GM18858 (cell line): ENCODE results near the gene ABHD15.

Experiments used
- ATAC-seq: cut with Tn5 transposase; IDR thresholded peaks from one replicate; pipeline ENCODE4 v1.9.1; 2021; ENCODE audit not compliant: unreplicated experiment

Gene ABHD15

DNA sequence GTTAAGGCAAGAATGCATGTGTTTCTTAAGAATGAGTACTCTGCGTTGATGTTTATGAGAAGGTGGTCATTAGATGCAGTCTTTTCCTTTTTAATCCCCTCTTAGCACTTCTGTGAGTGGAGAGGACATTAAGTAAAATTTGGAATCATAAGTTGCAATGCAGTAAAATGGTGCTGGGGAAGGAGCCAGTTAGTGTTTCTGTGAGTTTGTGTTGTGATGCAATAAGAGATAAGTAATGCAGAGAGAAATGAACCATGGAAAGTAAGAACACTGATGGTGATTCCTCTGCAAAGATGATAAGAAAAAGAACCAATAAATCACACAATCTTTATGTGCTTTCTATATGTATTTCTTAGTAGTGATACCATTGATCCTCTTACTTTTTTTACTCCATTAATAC is 20.0 kb downstream of the ABHD15 start:
- no peak for ATAC-seq

DNA sequence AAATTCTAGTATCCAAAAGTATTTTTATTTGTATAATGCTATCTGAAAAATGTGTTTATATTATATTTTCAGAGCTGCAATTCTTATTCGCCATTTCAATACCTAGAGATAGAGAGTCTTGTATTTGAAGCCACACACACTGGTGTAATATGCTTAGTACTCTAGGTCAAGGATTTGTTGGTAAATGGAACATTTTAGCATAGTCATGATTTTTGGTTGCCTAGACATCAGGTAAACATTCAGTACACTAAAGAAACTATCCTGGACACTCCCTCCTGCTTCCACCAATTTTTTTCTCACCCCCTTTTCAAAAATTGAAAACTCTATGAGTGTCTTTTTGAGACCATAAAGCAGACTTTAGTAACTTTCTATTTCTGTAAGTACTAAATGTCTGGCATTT is 20.8 kb downstream of the ABHD15 start:
- ATAC-seq: no peak

DNA sequence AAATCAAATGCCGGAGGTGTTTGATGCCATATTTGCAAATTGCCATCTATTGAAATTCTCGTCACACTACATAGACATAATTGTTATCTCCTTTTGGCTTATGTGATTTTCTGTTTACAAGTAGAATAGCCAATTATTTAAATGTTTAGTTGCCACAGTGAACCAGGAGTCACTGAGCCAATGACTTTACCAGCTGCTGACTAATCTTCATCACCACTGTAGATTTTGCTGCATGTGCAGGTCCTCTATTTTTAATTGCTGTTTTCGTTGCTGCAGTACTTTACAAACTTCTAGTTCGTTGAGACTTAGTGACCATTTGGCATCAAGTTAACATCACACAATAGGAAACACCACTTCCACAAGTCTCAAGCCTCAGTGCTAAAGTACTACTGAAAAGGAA is 22.8 kb downstream of the ABHD15 start:
- no peak for ATAC-seq

GRCh38 chr17:29533976-29534375 is 32.9 kb downstream of the ABHD15 start:
- ATAC-seq: no peak

- ATAC-seq: no peak
Measured at GRCh38 chr17:29526322-29526721, 40.5 kb downstream of the ABHD15 start.

DNA sequence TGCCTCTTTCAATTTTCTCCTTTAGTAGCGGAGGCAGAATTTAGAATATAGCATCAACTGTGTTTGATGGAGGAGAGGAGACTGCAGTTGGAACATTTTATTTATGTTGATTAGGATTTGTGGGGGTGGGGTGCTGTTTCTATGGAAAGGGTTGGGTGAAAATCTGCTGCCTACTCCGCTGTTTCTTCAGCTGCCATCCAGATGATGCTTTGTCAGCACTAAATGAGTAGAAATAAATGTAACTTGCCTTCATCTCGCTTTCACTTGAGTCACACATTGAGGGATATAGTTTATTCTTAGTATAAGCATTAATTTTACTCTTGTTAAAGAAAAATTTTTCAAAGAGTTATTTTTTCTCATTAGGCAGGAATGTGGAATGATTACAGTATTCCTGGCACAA is 42.1 kb downstream of the ABHD15 start:
- no peak for ATAC-seq

DNA sequence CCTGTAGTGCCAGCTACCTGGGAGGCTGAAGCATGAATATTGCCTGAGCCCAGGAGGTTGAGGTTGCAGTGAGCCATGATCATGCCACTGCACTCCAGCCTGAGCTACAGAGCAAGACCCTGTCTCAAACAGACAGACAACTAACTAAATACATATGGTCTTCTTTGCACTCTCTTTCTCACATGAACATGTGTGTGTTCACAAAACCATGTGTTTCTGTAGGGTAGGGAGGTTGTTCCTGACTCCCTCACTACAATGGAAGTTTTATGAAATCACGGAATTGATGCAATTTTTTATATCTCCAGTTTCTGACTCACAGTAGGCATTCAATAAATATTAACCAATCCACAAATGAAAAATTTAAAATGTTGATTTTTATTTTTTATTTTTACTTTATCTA is 48.5 kb downstream of the ABHD15 start:
- no peak for ATAC-seq

DNA sequence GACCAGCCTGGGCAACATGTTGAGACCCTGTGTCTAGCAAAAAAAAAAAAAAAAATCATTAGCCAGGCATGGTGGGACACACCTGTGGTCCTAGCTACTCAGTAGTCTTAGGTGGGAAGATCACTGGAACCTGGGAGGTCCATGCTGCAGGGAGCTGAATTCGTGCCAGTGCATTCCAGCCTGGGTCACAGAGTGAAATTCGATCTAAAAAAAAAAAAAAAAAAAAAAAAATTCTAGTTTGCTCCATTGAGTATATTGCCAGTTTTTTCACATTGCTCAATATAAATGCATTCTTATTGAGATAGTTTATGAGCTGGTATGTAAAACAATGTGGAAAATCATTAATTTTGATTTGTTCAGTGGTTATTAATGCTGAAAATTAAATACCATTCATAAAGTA is 52.0 kb downstream of the ABHD15 start:
- ATAC-seq: no peak

GRCh38 chr17:29510953-29511352 is 55.9 kb downstream of the ABHD15 start:
- no peak for ATAC-seq
